ENCODE results near the gene GNG3.
A peak's percentile ranks its signal among the peaks of the same experiment; 100 is the strongest.
"Not testable (repeated sequence)": the region's sequence is repeated elsewhere in the genome, so short reads cannot be mapped to it uniquely, and the experiment has no call there.

The GNG3 gene

DNA sequence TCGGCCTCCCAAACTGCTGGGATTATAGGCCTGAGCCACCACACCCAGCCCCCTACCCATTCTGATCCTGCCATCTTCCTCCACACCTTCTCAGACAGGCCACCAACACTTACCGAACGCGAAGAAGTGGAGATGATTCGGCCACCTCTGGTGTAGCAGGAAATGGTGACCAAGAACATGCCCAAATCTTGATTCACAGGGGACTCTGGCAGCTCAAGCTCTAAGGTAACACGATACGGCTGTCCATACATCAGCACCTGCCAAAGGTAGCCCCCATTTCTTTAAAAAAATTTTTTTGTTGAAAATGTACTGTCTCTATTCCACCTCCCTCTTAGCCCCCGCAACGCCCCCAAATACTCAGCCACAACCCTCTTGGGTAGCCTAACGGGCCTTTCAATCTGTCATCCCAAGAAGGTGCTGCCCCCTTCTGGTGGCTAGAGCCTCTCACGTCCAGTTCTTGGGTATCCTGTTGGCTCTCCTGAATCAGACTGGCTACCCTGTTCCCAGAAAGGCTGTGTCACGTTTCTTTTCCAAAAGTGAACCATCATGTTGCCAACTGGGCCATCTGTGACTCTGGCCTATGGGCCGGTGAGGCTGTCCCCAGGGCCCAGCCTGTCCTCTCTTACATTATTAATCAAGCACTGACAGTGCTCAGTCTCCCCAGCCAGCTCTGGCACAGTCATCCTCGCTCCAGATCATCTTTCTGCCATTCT lies 12.9 kb upstream of the GNG3 start:
- Histone ChIP-seq H3K27me3 (ENCODE audit: insufficient read depth, low read length, poor library complexity, severe bottlenecking) (no peaks in the 10 kb centered on the region), H4K20me1 (ENCODE audit: insufficient read depth, low read length, poor library complexity, severe bottlenecking) (no peaks in the 10 kb centered on the region), H3K4me2 (ENCODE audit: low read depth, low read length, poor library complexity, severe bottlenecking) (no peak overlapping the region), H2AFZ (ENCODE audit: low read length) (no peak overlapping the region), H3K9me3 (ENCODE audit: insufficient read depth, low read depth, low read length) (no peaks in the 10 kb centered on the region), H3K9me2 (replicated peaks; ENCODE audit: low read depth, low read length) (no peaks in the 10 kb centered on the region), H3K36me3 (ENCODE audit: insufficient read depth, low read length) (peaks cover 44% of the 10 kb centered on the region; the same call in 1 of the 2 replicates), H3K79me2 (ENCODE audit: insufficient read depth, low read length) (no peaks in the 10 kb centered on the region), H3K4me1 (ENCODE audit: insufficient read depth, low read length, poor library complexity, severe bottlenecking) (no peaks in the 10 kb centered on the region), H3F3A (ENCODE audit: low read depth) (no peaks in the 10 kb centered on the region), H3K4me3 (ENCODE audit: low read length, poor library complexity, severe bottlenecking) (no peak overlapping the region), H3K9ac (ENCODE audit: low read depth, low read length, poor library complexity, severe bottlenecking) (no peak overlapping the region)
- TF ChIP-seq, protein P1, sequence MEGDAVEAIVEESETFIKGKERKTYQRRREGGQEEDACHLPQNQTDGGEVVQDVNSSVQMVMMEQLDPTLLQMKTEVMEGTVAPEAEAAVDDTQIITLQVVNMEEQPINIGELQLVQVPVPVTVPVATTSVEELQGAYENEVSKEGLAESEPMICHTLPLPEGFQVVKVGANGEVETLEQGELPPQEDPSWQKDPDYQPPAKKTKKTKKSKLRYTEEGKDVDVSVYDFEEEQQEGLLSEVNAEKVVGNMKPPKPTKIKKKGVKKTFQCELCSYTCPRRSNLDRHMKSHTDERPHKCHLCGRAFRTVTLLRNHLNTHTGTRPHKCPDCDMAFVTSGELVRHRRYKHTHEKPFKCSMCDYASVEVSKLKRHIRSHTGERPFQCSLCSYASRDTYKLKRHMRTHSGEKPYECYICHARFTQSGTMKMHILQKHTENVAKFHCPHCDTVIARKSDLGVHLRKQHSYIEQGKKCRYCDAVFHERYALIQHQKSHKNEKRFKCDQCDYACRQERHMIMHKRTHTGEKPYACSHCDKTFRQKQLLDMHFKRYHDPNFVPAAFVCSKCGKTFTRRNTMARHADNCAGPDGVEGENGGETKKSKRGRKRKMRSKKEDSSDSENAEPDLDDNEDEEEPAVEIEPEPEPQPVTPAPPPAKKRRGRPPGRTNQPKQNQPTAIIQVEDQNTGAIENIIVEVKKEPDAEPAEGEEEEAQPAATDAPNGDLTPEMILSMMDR (conservative IDR thresholded peaks at IDR 0.05; ENCODE audit: low read length): peak; percentile 91
- TF ChIP-seq EZH2phosphoT487 (IDR thresholded peaks at IDR 0.05; ENCODE audit: borderline replicate concordance): no peak

DNA sequence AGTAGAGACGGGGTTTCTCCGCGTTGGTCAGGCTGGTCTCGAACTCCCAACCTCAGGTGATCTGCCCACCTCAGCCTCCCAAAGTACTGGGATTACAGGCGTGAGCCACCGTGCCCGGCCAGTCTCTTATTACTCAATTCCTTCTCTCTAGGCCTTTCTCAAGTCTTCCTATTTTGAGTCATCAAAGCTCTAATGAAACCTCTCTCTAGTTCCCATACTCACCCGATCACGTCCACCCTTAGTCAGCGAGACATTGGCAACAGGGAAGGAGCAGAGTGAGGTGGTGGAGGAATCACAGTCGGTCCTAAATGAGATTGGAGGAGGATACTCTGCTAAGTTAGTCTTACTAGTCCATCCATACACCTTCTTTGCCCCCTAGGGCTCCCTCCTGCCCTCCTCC lies 5.2 kb upstream of the GNG3 start:
- Histone ChIP-seq H3K4me2 (ENCODE audit: low read depth, low read length, poor library complexity, severe bottlenecking) (no peak overlapping the region), H3K36me3 (ENCODE audit: insufficient read depth, low read length) (peaks cover 4% of the 10 kb centered on the region; the same call in 1 of the 2 replicates), H3K9me2 (replicated peaks; ENCODE audit: low read depth, low read length) (no peaks in the 10 kb centered on the region)

DNA sequence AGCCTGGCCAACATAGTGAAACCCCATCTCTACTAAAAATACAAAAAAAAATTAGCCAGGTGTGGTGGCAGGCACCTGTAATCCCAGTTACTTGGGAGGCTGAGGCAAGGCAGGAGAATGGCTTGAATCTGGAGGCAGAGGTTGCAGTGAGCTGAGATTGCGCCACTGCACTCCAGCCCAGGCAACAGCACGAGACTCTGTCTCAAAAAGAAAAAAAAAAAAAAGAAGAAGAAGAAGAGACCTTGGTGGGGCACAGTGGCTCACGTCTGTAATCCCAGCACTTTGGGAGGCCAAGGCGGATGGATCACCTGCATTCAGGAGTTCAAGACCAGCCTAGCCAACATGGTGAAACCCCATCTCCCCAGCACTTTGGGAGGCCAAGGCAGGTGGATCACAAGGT lies 3.6 kb upstream of the GNG3 start:
- H3K9ac ChIP-seq (ENCODE audit: low read depth, low read length, poor library complexity, severe bottlenecking); H3K79me2 ChIP-seq (ENCODE audit: insufficient read depth, low read length); H4K20me1 ChIP-seq (ENCODE audit: insufficient read depth, low read length, poor library complexity, severe bottlenecking); H3K9me2 ChIP-seq (replicated peaks; ENCODE audit: low read depth, low read length); H2AFZ ChIP-seq (ENCODE audit: low read length); H3F3A ChIP-seq (ENCODE audit: low read depth); H3K9me3 ChIP-seq (ENCODE audit: insufficient read depth, low read depth, low read length); H3K27me3 ChIP-seq (ENCODE audit: insufficient read depth, low read length, poor library complexity, severe bottlenecking); H3K4me3 ChIP-seq (ENCODE audit: low read length, poor library complexity, severe bottlenecking); H3K4me2 ChIP-seq (ENCODE audit: low read depth, low read length, poor library complexity, severe bottlenecking): not testable (repeated sequence)
- H3K36me3 ChIP-seq (ENCODE audit: insufficient read depth, low read length): peaks cover 19% of the 10 kb centered on the region; the same call in 1 of the 2 replicates
- peaks cover 13% of the 10 kb centered on the region for H3K4me1 ChIP-seq (ENCODE audit: insufficient read depth, low read length, poor library complexity, severe bottlenecking)

More for the DNA sequence above, 5.2 kb upstream of the GNG3 start:
- H3K4me3 ChIP-seq (ENCODE audit: low read length, poor library complexity, severe bottlenecking): no peak overlapping the region
- TF ChIP-seq, protein P1 (conservative IDR thresholded peaks at IDR 0.05; ENCODE audit: low read length): no peak
- TF ChIP-seq EZH2phosphoT487 (IDR thresholded peaks at IDR 0.05; ENCODE audit: borderline replicate concordance): no peak
- no peak overlapping the region for H2AFZ ChIP-seq (ENCODE audit: low read length)
- H3F3A ChIP-seq (ENCODE audit: low read depth): peaks cover 6% of the 10 kb centered on the region
- H3K27me3 ChIP-seq (ENCODE audit: insufficient read depth, low read length, poor library complexity, severe bottlenecking): no peaks in the 10 kb centered on the region
- H4K20me1 ChIP-seq (ENCODE audit: insufficient read depth, low read length, poor library complexity, severe bottlenecking): peaks cover 5% of the 10 kb centered on the region
- H3K9ac ChIP-seq (ENCODE audit: low read depth, low read length, poor library complexity, severe bottlenecking): no peak overlapping the region
- no peaks in the 10 kb centered on the region for H3K9me3 ChIP-seq (ENCODE audit: insufficient read depth, low read depth, low read length)
- no peaks in the 10 kb centered on the region for H3K79me2 ChIP-seq (ENCODE audit: insufficient read depth, low read length)
- H3K4me1 ChIP-seq (ENCODE audit: insufficient read depth, low read length, poor library complexity, severe bottlenecking): peaks cover 13% of the 10 kb centered on the region

DNA sequence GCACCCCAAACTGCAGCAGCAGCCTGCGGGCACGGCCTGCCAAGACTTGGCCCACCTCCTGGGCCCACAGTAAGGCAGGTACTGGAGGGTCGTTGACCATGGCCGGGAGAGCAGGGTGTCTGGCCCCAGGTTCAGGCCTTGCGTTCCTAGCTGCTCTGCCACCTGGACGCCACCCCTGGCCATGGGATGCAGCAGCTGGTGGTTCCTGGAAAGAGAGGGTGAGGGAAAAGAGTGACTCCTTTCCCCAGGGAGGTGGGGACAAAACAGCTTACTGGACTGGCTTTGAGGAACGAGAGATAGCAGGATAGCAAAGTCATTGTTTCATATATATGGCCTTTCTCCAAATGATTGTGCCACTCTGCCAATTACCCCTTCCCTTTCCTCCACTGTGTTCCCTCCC lies 2.1 kb upstream of the GNG3 start:
- Histone ChIP-seq H3K27me3 (ENCODE audit: insufficient read depth, low read length, poor library complexity, severe bottlenecking) (no peaks in the 10 kb centered on the region), H3F3A (ENCODE audit: low read depth) (peaks cover 6% of the 10 kb centered on the region), H3K4me3 (ENCODE audit: low read length, poor library complexity, severe bottlenecking) (peak overlapping the region; percentile 73), H3K9ac (ENCODE audit: low read depth, low read length, poor library complexity, severe bottlenecking) (peak overlapping the region; percentile 72), H4K20me1 (ENCODE audit: insufficient read depth, low read length, poor library complexity, severe bottlenecking) (peaks cover 5% of the 10 kb centered on the region), H3K36me3 (ENCODE audit: insufficient read depth, low read length) (peaks cover 31% of the 10 kb centered on the region), H3K9me2 (replicated peaks; ENCODE audit: low read depth, low read length) (no peaks in the 10 kb centered on the region), H3K79me2 (ENCODE audit: insufficient read depth, low read length) (no peaks in the 10 kb centered on the region), H3K4me1 (ENCODE audit: insufficient read depth, low read length, poor library complexity, severe bottlenecking) (peaks cover 13% of the 10 kb centered on the region), H3K9me3 (ENCODE audit: insufficient read depth, low read depth, low read length) (no peaks in the 10 kb centered on the region), H2AFZ (ENCODE audit: low read length) (no peak overlapping the region), H3K4me2 (ENCODE audit: low read depth, low read length, poor library complexity, severe bottlenecking) (peak overlapping the region; percentile 86)
- TF ChIP-seq, protein P1 (conservative IDR thresholded peaks at IDR 0.05; ENCODE audit: low read length): no peak
- no peak for TF ChIP-seq EZH2phosphoT487 (IDR thresholded peaks at IDR 0.05; ENCODE audit: borderline replicate concordance)
